Measurements from ENCODE around the gene TECPR2.

The TECPR2 gene

DNA sequence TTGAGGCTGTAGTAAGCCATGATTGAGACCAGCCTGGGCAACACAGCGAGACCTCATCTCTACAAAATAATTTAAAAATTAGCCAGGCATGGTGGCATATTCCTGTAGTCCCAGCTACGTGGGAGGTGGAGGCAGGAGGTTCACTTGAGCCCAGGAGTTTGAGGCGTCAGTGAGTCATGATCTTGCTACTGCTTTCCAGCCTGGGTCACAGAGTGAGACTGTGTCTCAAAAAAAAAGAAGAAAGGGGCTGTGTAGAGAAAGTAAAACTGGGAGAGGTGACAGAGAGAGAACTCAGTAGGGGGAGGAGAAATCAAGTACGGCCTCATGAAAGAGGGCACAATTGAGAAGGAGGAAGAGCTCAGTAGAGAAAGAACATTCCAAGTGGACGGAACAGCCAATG, 12.4 kb downstream of the TECPR2 start:
- DNase-seq (ENCODE audit: low spot score), result no peak

DNA sequence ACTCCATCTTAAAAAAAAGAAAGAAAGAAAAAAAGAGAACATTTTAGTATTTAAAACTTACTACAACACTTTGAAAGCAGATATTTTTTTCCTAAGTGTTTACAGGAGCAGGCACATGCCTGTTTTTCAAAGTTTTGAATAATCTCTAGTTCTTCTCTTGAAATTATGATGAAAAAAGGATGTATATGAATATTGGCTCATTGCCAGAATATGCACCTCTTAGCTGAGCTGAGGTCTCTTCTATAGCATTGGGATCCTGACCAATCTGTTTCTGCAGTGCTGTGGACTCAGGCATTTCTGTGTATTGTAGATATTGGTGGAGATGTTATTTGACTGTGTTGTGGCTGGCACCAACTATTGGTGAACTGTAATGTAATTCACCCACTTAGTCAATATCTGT, 15.0 kb downstream of the TECPR2 start:
- DNase-seq (ENCODE audit: low spot score), result no peak

DNA sequence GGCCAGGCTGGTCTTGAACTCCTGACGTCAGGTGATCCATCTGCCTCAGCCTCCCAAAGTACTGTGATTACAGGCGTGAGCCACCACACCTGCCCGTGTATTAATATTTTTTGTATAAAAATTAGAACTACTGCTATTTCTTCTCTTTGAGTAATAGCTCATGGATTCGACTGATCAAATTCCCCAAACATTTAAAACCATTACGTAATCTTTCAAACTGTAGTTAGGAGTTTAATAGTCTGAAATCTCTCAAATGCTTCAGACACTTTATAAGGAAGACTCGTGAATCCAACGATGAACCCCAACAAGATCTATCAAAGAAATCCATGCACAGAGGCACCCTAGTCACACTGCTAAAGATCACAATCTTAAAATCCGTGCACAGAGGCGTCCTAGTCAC, 16.1 kb downstream of the TECPR2 start:
- no peak for DNase-seq (ENCODE audit: low spot score)

DNA sequence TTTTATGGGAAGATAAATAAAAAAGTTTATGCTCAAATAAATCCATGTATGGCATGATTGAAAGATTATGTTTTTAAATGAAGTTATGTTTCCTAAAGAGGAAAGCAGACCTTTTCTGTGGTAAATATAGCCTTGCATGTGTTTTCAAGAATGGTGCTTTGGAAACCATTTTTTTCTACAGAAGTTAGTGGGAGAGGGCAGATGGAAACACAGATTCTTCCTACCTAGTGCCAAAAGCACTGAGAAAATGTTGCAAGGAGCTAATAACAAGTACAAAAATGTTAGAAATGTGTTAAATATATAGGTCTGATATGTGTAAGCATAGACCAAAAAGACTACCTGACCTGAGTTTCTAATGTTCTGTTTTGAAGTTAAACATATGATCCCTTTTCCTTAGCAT, 24.3 kb downstream of the TECPR2 start:
- DNase-seq (ENCODE audit: low spot score), result no peak

DNA sequence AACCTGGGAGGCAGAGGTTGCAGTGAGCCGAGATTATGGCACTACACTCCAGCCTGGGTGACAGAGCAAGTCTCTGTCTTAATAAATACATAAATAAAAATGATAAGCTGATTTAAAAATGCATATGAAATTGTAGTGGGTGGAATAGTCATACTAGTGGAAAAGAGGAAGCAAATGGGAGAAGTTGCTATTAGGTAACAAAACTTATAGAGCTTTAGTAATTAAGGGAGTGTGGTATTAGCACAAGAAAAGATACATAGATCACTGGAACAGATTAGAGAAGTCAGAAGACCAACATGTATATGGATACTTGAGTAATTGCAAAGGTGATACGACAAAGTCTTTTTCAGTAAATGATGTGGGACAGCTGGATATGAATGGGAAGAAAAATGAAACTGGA, 26.5 kb downstream of the TECPR2 start:
- no peak for DNase-seq (ENCODE audit: low spot score)

DNA sequence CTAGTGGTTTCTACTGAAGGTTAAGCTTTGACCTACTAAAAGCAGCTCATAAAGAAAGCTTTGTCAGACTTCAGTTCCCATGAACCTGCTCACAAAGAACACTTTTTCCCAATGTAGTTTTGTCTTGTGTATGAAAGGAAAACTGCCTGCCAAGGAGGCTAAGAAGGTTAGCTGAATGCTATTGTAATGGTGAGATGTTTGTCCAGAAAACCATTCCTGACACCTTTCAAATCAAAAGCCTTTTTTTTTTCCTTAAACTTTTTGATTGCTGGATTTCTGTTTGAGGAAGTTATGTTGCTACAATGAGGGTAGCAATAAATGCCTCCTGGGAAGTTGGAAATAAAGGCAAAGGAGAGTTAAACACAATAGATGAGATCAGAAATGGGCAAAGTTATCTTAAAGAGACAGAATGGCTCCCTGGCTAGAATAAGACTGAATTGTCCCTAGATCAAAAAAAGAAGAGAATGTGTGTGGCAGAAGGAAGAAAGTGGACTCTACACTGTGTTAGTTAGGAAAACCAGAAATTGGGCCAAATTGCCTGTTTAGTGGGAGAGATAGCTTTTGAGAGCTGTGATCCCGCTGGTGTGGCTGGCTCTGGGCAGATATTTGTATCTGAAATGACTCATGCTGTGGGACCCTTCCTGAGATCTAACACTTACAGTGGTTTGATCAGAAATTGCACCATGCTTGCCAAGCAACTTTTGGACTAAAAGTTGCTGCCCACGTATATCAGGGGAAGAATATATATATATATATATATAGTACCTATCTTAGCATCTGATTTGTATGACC, 27.5 kb downstream of the TECPR2 start:
- DNase-seq (ENCODE audit: low spot score), result no peak

DNA sequence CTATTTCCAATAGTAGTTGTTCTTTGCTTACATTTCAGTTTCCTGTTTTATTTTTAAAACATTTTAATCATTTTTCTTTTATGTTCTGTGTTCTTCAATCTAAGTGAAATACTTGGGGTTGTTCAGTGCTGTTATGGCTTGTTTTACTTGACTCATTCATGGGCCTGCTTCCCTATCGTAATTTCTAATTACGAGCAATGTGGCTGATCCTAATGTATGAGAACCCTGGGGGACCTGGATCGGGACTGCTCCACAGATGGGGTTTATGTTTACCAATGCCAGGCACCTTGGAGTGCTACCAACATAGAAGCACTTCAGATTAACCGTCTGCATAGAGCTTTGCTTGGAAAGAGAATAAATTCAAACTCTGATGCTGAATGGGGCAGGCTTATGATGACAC, 29.8 kb downstream of the TECPR2 start:
- no peak for DNase-seq (ENCODE audit: low spot score)

DNA sequence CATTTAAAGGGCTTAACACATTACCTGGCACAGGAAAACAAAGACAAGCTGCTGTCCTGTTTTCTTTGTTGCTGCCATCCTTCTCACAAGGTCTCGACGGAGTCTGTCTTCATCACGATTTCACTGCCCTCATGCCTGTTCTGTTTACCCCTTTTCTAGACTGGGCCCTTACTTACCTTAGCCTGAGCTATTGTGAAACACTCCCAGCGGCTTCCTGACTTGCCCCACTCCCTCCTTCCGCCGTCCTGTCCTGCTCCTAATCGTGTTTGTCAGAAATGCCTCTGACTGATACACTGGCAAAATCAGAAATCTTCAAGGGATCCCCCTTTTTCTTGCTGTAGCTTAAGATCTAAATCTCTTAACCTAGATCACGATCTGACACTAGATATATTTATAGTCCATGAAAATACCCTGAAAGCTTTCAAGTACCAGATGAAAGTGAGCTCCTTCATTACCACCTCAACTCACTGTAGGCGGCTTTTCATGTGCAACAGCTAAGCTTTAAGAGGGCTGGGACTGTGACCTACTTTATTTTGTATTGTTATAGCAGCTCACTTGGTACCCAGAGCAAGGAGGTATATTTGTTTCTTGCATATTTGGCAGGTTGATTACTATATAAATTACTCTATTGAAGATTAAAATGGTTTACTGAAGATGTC, 32.1 kb downstream of the TECPR2 start:
- no peak for DNase-seq (ENCODE audit: low spot score)

DNA sequence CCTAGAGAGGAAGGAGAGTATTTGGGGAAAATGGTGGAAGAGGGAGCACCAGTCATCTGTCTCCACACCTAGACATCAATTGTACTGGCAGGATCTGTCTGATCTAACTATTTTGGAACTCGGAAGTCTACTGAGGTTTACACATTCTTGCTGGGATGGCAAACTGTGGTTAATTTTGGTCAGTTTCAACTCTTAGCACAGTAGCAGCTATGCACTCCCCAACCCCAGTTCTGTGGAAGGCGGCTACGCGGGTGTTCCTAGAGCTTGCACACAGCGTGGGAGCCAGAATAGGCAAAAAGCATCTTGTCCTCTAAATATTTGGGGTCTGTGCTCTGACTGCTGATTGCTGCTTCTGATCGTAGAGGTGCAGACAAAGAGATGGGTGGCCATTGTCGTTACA, 33.8 kb downstream of the TECPR2 start:
- DNase-seq (ENCODE audit: low spot score), result no peak

DNA sequence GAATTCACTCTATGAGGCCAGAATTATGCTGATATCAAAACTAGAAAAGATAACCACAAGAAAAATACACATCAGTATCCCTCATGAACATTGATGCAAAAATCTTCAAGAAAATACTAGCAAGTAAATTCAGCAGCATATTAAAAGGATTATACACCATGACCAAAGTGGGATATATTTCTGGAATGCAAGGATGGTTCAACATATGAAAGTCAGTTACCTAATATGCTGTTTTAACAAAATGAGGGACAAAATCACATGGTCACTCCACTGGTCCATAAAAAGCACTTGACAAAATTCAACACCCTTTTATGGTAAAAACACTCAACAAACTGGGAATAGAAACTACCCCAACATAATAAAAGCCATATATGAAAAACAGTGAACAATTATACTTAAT, 40.3 kb downstream of the TECPR2 start:
- DNase-seq (ENCODE audit: low spot score), result no peak

DNA sequence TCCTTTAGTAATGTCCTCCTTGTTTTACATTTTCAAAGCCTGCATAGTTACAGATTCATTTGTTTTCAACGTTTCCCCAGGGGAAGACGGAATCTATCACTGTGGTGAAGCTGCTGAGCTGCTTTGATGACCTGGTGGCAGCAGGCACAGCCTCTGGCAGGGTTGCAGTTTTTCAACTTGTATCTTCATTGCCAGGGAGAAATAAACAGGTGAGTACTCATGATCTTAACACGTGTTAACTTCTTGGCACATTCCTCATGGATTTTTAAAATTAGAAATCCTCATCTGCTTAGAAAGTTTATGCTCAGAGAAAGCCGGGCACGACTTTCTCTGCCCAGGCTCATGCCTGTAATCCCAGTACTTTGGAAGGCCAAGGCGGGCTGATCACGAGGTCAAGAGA, 44.5 kb downstream of the TECPR2 start:
- no peak for DNase-seq (ENCODE audit: low spot score)

DNA sequence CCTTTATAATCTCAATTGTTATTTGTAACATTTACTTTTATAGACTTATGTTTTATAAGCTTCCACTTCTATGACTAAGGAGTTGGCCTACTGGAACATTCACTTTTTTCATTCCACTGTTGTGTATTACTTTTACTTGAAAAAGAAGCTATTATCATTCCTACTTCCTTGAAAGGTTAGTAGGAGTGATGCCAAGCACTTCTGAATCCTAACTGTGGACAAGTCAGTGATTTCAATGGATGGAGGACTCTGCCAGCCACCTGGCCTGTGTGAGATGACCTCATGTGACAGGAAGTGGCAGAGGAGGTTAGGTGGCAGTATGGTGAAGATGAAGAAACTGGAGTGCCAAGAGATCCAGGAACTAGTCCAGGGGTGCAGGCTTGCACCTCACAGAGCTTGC, 46.0 kb downstream of the TECPR2 start:
- no peak for DNase-seq (ENCODE audit: low spot score)

DNA sequence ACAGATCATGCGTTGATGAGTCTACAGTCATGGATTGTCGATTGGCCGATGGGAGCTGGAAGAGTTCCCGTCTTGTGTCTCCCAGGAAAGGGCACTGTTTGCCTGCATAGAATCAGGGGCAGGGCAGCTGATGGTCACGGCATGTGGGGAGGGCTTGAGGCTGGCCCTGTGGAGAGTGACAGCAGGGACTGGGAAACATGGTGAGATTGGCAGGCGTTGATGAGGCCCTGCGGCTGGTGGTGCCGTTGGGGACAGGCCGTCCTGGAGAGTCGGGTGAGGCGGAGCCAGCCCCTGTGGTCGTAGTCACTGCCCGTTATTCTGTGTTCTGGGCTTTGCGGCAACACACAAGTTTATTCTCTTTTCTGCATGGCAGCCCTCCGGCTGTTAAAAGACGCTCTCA, 52.9 kb downstream of the TECPR2 start:
- no peak for DNase-seq (ENCODE audit: low spot score)

DNA sequence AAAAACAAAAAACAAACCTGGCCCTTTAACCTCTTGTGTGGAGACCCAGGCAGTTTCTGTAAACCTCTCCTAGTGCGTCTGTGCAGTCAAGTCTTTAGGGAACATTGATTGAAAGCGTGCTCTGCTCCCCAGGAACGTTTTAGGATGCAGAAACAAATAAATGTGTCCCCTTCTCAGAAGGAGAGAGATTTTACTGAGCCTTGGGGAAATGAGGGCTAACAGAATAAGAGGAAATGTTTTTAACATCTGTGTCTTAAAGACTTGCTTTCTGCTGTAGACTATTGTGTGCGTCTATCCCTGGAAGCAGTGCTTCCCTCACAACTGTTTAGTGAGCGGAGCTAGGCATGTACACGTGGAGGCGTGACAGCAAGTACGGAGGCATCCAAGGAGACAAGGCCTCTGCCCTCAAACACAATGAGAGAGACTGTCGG, 54.3 kb downstream of the TECPR2 start:
- DNase-seq (ENCODE audit: low spot score), result no peak

DNA sequence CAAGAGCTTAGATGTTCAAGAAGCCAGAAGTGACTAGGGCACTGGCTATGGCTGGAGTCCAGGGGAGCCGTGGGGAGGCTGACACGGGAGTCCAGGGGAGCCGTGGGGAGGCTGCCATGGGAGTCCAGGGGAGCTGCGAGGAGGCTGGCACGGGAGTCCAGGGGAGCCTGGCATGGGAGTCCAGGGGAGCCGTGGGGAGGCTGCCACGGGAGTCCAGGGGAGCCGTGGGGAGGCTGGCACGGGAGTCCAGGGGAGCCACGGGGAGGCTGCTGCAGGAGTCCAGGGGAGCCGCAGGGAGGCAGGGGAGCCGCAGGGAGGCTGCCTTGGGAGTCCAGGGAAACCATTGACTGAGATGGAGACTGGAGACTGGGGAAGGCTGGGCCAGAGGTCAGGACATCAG, 54.9 kb downstream of the TECPR2 start:
- DNase-seq (ENCODE audit: low spot score), result no peak

DNA sequence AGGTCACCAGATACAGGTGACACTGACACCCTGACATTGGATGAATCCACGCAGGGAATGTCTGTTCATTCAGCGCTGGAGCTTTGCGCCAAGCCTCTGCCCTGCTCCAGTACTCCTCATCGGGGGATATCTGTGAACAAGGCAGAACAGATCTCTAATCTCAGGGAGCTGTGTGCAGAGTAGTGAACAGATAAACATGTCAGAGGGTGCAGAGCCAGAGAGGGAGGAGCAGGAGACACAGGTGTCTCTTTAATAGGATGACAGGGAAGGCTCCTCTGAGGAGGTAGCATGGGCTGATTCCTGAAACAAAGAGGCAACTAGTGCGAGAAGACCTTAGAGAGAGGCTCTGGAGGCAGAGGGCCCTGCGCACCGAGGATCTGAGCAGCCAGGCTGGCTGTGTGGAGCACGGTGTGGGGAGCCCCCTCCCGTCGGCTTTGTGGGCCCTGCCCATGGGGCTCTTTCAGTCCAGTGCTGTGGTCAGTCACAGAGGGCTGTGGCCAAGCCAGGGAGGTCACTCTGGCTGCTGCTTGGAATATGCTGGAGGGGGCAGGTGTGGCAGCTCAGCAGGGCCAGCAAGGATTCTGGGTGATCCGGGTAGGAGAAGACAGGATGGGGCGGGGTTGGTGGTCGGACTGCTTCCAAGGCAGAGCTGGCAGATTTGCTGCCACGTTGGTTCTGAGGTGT, 55.6 kb downstream of the TECPR2 start:
- no peak for DNase-seq (ENCODE audit: low spot score)

DNA sequence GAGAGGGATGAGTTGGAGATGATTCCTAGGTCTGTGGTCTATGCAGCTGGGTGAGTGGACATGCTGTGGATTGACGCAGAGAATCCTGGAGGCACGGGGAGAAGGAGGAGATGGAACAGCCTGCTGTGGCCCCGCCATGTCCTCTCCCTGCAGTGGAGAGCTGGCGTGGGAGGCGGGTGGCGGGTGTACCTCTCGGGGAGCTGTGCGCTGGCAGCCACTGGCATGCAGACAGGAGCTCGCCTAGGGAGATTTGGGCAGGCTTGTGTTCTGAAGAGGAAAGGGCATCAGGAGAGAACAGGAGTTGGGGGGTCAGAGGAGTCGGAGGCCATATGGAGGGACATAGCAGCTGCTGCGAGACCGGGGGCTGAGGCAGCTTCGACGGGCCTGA, 56.1 kb downstream of the TECPR2 start:
- DNase-seq (ENCODE audit: low spot score), result no peak

DNA sequence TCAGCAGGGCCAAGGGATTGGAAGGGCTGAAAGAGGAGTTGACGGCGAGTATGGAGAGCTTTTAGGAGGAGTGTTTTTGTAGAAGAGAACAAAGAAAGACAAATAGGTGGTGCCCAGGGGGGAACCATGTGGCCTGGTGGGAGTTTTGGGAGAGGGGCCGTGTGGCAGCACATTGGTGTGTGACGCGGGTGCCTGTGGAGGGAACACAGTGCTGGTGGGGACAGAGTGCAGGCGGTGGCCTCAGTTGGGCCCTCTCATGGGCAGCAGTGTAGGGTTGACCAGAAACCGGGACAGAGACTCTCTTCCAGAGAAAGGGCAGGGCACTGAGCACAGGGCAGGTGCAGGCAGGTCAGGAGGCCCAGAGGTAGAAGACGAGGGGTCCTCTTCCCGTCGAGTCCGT, 56.5 kb downstream of the TECPR2 start:
- no peak for DNase-seq (ENCODE audit: low spot score)

DNA sequence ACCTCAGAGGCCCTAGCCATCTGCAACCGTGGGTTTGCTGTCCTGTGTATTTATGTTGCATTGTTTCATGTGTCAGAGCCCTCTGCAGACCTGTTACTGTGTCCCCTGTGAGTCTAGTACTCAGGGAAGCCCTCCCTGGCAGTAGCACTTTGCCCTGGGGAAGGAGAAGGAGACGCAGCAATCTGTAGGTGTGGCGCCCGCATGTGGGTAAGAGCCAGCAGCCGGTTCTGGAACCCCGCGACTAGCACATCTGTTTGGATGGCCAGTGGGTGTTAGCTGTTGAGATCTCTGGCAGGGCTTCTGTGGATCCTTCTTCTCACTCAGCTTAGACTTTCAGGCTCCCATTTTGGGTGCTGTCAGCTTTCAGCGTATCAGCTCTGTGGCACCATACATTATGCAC, 57.0 kb downstream of the TECPR2 start:
- DNase-seq (ENCODE audit: low spot score), result no peak

DNA sequence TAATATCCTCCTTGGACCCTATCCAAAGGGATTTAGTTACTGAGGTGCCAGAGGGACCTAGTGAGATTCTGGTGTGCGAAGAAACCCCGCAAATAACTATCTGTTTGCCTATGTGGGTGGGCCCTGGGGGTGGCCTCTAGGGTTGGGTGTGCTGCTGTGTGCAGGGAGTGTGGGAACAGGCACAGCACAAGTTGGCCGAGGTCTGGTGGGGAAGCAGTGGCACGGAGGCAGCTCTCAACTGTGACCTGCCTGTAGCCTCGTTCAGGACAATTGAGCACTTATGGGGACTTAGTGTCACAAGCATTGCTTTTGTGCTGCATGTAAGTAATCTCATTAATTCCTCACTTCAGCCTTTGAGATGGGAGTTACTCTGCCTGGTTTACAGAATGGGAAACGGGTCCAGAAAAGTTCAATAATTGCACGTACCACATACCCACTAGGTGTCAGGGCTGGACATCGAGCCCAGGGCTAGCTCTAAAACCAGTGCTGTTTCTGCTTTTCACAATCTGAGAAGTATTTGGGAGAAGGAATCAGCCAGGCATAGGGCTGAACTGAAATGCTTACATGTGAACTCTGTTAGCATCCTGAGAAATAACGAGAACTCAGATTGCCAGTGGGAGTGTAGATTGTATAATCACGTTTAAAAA, 58.8 kb downstream of the TECPR2 start:
- no peak for DNase-seq (ENCODE audit: low spot score)

DNA sequence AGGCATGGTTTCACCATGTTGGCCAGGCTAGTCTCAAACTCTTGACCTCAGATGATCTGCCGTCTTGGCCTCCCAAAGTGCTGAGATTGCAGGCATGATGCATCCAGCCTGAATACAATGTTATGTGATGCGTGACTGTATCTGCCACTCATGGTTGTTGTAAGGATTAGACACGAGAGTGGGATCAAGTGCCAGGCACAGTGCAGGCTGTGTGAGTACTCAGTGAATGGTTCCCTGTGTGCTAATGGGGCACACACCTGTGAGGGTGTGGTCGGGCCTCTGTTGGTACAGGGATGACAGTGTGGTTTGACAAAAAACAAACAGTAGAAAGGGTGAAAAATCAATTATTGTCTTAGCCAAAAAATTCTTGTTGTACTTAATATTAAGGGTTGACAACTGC, 61.8 kb downstream of the TECPR2 start:
- DNase-seq (ENCODE audit: low spot score), result no peak

DNA sequence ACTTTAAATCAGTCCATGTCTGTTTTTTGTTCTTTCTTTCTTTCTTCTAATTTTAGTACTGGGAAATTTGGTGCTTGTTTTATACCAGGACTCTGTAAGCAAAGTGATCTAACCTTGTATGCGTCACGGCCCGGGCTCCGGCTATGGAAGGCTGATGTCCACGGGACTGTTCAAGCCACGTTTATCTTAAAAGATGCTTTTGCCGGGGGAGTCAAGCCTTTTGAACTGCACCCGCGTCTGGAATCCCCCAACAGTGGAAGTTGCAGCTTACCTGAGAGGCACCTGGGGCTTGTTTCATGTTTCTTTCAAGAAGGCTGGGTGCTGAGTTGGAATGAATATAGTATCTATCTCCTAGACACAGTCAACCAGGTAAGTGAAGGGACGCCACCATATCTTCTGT, 62.2 kb downstream of the TECPR2 start:
- no peak for DNase-seq (ENCODE audit: low spot score)

DNA sequence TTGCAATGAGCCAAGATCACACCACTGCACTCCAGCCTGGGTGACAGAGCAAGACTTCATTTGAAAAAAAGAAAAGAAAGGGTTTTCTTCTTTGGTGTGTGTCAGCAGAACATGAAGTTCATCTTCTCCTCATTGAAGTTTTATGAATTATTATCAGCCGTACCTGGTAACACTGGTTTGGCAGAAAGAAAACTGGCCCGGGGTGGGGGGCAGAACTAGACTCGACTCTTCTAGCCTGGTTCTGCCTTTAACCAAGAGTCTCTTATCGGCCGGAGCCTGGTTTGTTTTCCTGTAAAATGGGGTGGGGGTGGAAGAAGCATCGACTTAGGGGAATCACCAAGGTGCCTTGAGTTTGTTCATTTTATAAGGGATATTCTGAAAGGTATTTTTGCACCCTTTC, 64.1 kb downstream of the TECPR2 start:
- DNase-seq (ENCODE audit: low spot score), result no peak
